ENCODE data around the gene RNU11. TPM values are rescaled to one million over a fixed set of nuclear protein-coding genes. Genes with fewer than 3 reads are reported as not detected.

RNU11 gene
- total RNA-seq, result not detected

DNA sequence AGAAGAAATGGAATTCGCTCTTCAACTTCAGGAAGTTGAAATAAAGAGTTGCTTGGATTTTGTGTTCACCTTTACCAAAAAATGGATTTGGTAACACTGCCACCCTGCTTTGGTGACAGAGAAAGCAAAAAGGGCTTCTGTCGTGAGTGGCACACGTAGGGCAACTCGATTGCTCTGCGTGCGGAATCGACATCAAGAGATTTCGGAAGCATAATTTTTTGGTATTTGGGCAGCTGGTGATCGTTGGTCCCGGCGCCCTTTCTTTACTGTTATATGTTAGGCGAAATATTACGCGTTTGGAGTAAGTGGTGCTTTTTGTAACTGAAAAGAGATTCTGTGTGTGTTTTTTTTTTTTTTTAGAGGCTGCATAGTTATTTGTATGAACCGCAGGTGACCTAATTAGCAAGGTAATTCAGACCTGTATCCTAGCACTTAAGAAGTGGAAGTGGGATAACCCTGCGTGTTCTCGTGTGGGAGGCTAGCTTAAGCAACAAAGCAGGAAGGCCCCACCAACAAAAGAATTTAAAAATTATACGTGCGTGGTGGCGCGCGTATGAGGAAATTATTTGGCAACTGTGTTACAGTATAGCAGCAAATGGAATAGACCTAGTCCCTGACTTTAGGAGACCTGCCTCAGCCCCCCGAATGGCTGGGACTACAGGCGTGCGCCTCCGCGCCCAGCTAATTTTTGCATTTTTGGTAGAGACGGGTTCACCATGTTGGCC is at the start of gene RNU11:
RNU11 (plus strand) TSS at position 127 of the 725 bp plus-strand sequence.
- DNase-seq (ENCODE audit: extremely low spot score in 2 of 2), result peak in 1 of 2 donors; percentile 94
- H3K27me3 ChIP-seq, result no peaks in the 10 kb centered on the region
- H3K27ac ChIP-seq, result peak within 1 kb of the TSS; percentile 88
- TF ChIP-seq POLR2AphosphoS5 (IDR thresholded peaks at IDR 0.05; ENCODE audit: insufficient read depth in 1 of 2, low read depth in 1 of 2), result peak; percentile 78 to 96
- peak in 1 of 2 donors; percentile 99 for TF ChIP-seq POLR2A (IDR thresholded peaks at IDR 0.05)
- TF ChIP-seq, protein P1, sequence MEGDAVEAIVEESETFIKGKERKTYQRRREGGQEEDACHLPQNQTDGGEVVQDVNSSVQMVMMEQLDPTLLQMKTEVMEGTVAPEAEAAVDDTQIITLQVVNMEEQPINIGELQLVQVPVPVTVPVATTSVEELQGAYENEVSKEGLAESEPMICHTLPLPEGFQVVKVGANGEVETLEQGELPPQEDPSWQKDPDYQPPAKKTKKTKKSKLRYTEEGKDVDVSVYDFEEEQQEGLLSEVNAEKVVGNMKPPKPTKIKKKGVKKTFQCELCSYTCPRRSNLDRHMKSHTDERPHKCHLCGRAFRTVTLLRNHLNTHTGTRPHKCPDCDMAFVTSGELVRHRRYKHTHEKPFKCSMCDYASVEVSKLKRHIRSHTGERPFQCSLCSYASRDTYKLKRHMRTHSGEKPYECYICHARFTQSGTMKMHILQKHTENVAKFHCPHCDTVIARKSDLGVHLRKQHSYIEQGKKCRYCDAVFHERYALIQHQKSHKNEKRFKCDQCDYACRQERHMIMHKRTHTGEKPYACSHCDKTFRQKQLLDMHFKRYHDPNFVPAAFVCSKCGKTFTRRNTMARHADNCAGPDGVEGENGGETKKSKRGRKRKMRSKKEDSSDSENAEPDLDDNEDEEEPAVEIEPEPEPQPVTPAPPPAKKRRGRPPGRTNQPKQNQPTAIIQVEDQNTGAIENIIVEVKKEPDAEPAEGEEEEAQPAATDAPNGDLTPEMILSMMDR (IDR thresholded peaks at IDR 0.05), result no peak
- peak within 1 kb of the TSS; percentile 39 to 42 for H3K4me3 ChIP-seq
- peaks cover 29% of the 10 kb centered on the region for H3K4me1 ChIP-seq
- H3K9me3 ChIP-seq, result no peaks in the 10 kb centered on the region
- no peaks in the 10 kb centered on the region for H3K36me3 ChIP-seq
- intact Hi-C loops (cut with DNase I), result loop anchor here (10.0 kb wide), 2 partner anchors 86 to 226 kb away; partner anchors contain the start of gene YTHDF2

DNA sequence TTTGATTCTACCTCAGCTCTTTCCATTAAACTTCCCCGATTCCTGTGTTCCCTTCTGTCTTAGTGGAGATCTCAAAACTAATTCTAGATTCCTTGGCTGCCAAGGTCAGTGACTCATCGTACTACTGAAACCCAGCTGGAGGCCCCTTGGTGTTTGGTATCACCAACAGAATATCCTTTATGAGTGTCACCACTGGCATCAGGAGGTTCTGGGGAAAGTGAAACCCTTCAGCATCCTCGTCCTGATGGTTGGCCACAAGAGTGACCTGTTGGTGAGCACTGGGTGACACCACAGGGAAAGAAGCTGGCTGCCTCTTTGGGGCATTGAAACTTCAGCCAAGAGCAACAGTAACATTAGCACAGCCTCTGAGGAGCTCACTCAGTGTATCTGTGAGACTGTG is 46.7 kb upstream of the RNU11 start:
- H3K4me3 ChIP-seq, result no peak overlapping the region
- intact Hi-C loops (cut with DNase I), result loop anchor here (5.0 kb wide), 2 partner anchors 84 to 1611 kb away; no protein-coding TSS in a partner anchor
- H3K27me3 ChIP-seq, result no peaks in the 10 kb centered on the region
- H3K9me3 ChIP-seq, result no peaks in the 10 kb centered on the region
- peaks cover 0 to 29% of the 10 kb centered on the region in 2 donors for H3K36me3 ChIP-seq
- TF ChIP-seq POLR2AphosphoS5 (IDR thresholded peaks at IDR 0.05; ENCODE audit: insufficient read depth in 1 of 2, low read depth in 1 of 2), result no peak
- TF ChIP-seq, protein P1 (IDR thresholded peaks at IDR 0.05), result no peak
- no peak for TF ChIP-seq POLR2A (IDR thresholded peaks at IDR 0.05)
- no peak for DNase-seq (ENCODE audit: extremely low spot score in 2 of 2)
- no peak overlapping the region for H3K27ac ChIP-seq
- H3K4me1 ChIP-seq, result no peaks in the 10 kb centered on the region

DNA sequence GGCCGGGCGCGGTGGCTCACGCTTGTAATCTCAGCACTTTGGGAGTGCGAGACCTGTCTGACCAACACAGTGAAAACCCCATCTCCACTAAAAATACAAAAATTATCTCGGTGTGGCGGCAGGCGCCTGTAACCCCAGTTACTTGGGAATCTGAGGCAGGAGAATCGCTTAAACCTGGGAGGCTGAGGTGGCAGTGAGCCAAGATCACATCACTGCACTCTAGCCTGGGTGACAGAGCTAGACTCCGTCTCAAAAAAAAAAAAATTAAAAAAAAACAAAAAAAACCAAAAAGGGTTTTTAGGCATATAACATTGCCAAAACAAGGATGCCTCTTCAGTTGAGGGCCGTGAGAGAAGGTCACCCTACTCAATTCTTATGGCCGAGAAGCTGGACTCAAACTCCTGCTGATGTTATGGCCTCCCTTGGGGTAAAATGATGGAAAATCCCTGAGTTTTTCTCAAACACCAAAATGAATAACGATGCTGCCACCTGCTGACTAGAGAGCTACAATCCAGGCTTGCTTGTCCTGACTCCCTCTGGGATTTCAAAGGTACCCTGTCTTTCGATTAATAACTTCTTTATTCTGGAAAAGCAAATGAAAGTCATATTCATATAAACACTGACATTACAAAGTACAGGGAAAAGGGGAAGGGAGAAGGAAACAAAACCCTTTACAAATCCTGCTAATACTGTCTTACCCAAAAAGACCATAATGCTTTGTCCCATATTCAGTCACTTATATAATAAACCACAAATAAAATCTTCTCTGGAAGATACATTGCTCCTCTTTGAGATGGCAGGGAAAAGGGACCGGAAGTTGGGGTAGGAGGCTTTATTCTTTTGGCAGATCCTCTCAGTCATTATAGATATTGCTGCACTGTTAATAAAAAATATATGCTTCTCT is 45.6 kb upstream of the RNU11 start:
- Histone ChIP-seq H3K27me3 (no peaks in the 10 kb centered on the region), H3K4me3 (no peak overlapping the region), H3K36me3 (peaks cover 0 to 33% of the 10 kb centered on the region in 2 donors), H3K4me1 (no peaks in the 10 kb centered on the region), H3K9me3 (no peaks in the 10 kb centered on the region), H3K27ac (peak overlapping the region; percentile 38)
- intact Hi-C loops (cut with DNase I), result loop anchor here (5.0 kb wide), 2 partner anchors 85 to 1610 kb away; no protein-coding TSS in a partner anchor
- TF ChIP-seq POLR2AphosphoS5 (IDR thresholded peaks at IDR 0.05; ENCODE audit: insufficient read depth in 1 of 2, low read depth in 1 of 2) (peak in 1 of 2 donors; percentile 46), POLR2A (IDR thresholded peaks at IDR 0.05) (no peak)
- TF ChIP-seq, protein P1 (IDR thresholded peaks at IDR 0.05), result peak; percentile 56 to 67 (median 64)
- no peak for DNase-seq (ENCODE audit: extremely low spot score in 2 of 2)

GRCh38 chr1:28604411-28604810 is 44.0 kb upstream of the RNU11 start:
- intact Hi-C loops (cut with DNase I), result loop anchor here (5.0 kb wide), 2 partner anchors 87 to 1608 kb away; no protein-coding TSS in a partner anchor
- Histone ChIP-seq H3K4me3 (no peak overlapping the region), H3K4me1 (no peaks in the 10 kb centered on the region), H3K27me3 (no peaks in the 10 kb centered on the region), H3K27ac (no peak overlapping the region), H3K36me3 (peaks cover 0 to 42% of the 10 kb centered on the region in 2 donors), H3K9me3 (no peaks in the 10 kb centered on the region)
- DNase-seq (ENCODE audit: extremely low spot score in 2 of 2), result no peak
- TF ChIP-seq POLR2AphosphoS5 (IDR thresholded peaks at IDR 0.05; ENCODE audit: insufficient read depth in 1 of 2, low read depth in 1 of 2), result no peak
- TF ChIP-seq, protein P1 (IDR thresholded peaks at IDR 0.05), result no peak
- no peak for TF ChIP-seq POLR2A (IDR thresholded peaks at IDR 0.05)
